ENCODE data around the gene PTPRD.

Gene PTPRD

DNA sequence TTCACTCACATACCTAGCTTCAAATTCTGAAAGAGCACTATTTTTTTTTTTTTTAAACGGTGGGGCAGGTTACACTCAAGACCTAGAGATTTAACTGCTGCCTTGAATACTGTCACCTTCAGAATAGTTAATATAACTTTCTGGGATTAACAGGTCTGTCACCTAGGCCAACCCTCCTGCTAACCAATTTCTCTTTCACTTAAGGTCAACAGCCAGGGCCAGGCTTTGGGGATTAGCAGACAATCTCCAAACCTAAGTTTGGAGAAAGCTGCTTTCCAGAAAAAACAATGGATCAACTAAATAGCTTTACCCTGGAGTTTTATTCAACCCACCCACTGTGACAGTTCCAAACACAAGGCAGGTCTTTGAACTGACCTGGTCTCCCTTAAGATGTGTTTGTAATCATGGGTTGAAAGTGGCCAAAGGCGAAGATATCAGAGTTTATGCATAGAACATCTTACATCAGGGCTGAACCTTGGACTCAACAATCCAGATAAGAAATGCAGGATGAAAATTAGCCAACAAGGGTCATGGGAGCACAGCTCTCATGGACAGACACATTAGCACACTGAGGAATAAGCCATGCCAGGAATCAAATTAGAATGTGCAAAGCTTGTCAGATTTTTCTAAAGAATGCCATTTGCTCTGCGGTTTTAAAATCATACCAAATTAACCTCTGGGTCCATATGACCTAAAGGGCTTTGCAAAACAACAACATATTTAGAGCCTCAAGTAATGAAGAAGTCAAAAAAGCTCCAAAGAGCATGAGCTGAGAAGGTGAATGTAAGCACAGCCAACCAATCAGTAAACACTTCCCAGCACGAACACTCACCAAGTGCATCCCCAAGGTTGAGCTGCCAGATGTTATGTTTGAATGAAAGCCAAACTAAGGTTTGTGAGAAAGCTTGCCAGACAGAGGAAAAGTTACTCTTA lies 2274.7 kb downstream of the PTPRD start:
- no peak for DNase-seq

DNA sequence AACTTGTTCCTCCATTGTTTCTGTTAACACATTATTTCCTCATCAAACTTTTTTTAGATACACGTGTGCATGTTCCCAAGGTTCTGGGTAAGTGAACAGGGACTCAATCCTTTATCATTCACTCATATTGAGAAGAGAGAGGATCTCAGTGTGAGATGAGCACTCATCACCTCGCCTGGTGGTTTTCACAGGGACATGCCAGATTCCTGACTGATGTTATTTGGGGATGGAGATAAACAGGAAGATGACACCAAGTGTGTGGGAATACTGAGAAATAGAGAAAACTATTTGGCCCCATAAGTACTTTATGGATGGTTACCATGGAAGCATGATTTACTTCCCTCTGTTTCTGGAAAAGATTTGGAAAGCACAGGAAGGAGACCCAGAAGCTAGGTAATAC lies 2279.9 kb downstream of the PTPRD start:
- DNase-seq, result no peak

DNA sequence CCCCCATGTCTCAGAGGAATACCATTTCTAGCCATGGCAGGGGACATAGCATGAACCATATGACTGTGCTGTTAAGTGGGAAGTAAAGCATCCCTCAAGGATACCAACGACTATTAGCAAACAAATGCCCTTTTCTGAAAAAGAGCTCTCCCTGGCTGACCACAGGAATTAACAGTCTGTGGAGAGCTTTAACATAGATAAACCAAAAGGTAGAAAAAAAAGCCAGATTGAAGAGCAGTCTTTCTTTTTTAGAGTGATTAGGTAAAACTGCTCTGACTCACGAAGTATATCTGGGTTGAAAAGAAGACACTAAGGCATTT lies 2280.5 kb downstream of the PTPRD start:
- no peak for DNase-seq

DNA sequence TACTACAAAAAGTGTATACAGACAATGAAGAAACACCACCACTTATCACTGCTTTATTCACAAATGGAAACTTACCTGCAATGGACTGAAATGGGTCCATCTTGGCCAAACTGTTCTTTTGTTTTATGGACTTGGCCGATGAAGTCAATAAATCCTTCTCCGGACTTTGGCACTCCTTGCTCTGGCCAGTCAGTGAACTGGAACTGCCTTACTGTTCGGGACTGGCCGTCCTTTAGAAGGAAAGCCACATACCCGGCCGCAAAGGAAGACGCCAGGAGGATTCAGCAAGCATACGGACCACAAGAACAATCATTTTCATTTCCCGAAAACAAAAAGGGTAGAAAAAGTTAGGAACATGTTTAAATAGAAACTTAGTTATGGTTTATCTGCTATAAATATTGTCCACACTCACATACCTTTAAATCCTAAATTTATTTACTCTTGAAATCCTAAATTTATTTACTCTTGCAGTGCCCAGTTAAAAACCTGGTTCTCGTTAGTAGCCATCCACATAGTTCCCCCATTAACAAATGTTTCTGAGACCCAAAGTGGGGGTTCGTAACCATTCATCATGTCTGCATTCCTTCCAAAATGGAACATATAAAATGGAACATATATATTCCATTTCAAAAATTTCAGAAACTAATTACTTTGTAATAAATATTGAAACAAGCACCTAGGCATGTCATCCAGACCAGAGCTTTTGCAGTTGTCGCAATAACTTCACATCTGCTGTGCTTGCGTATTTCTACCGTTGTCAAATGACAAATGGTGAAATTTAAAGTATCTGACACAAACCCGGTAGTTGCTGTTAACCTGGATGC lies 2281.1 kb downstream of the PTPRD start:
- DNase-seq, result no peak

DNA sequence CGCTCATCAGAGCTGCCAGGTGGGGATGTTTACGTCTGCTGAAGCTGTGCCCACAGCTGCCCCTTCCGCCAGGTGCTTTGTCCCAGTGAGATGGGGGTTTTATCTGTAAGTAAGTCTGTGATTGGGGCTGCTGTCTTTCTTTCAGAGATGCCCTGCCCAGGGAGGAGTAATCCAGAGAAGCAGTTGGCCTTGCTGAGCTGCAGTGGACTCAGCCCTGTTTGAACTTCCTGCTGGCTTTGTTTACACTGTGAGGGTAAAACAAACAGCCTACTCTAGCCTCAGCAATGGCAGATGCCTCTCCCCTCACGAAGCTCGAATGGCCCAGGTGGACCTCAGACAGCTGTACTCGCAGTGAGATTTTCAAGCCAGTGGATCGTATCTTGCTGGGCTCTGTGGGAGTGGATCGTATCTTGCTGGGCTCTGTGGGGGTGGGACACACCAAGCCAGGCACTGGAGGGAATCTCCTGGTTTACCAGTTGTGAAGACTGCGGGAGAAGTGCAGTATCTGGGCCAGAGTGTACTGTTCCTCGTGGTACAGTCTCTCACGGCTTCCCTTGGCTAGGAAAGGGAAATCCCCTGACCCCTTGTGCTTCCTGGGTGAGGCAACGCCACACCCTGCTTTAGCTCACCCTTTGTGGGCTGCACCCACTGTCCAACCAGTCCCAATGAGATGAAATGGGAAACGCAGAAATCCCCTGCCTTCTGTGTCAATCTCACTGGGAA lies 2283.1 kb downstream of the PTPRD start:
- peak; percentile 98 for DNase-seq

DNA sequence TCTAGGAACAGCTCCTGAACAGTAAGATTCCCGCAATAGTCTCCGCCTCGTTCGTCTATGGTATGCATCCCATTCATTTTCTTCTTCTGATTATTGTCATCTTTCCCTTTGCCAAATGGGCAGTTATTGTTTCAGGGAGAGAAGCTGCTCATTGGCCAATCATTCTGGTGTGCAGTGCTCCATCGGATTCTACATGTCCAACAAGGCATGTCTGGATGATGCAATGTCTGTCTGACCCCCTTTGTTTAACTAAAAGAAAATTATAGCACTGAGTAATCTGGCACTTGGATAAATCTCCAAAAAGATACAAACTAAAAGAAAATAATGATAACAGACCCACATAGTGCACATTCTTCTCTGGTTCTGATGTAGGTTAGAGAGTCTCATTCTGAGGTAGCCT lies 2297.6 kb downstream of the PTPRD start:
- no peak for DNase-seq

DNA sequence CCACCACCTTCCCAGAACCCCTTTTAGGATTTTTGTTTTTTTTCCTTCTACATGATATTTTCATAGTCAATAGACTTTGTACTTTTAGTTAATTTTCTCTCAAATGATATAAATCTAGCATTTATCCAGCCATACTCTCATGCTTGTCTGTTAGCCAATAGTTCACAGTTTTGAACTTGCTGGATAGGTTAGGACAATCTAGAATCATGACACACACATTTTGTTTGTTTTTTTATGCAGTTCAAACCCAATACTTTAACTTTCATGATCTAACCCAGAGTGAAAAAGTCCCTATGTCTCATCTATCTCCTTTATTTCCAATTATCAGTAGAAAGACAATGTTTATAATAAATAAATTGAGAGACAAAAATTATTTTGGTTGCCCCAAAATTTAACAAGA lies 2303.5 kb downstream of the PTPRD start:
- no peak for DNase-seq

DNA sequence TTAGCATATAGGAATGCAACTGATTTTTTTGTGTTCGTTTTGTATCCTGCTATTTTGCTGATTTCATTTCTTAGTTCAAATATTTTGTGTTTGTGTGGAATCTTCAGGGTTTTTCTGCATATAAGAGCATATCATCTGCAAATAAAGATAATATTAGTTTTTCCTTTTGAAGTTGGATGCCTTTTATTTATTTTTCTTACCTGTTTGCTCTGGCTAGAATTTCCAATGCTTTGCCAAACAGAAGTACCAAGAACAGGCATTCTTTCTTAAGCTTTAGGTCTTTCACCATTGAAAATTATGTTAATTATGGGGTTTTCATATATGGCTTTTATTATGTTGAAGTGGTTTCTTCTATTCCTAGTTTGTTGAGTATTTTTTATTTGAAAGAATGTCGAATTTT lies 2308.1 kb downstream of the PTPRD start:
- DNase-seq, result no peak

DNA sequence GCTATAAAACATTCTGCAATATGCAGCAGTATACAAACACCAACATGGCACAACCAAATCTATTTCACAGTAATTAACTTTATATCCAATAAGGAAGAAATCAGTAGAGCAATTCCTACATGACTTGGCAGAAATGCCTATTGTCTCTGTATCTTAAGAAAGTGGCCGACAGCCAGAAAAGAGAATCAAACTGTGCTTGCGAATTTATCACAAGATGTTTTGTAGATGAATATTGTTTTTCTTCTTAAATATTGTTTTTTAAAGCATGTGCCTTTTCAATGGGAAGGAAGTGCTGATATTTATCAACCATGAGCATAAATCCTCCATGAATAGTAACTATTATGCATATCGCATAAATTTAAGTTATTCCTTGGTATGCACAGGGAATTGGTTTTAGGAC lies 2311.5 kb downstream of the PTPRD start:
- no peak for DNase-seq

DNA sequence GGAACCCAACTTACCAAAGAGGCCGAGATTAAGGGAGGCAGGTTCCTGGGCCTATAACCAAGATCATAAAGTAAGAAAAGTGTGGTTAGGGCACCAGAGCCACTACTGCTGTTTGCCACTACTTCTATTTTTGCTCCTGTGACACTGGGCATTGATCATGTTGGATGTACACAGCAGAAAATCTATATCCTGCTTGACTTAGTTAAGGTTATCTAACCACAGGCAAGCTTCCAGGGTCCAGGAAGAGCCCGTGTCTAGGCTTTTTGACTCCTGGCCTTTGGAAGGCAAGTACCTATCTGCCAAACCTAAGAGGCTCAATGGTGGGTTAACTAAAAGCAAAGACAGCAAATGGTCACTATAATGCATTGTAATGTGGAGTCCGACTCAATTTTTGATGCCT lies 2315.8 kb downstream of the PTPRD start:
- no peak for DNase-seq

DNA sequence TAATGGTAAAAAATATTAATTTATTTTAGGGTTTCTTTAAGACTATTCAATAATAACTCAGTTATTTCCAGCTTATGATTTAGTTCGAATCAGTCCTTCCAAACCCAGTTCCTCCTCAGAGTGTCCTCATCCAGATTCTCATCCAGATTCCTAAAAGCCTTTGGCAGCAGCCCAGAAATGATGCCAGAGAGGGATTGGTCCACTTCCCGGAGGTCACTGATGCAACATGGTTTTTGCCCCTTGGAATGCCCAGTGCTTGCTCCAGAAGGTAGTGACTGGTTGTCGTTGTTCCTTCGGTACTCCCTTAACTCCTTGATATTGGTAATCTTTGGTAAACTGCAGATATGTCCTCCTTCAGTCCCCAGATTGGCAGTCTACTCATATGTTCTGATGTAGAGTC lies 2320.1 kb downstream of the PTPRD start:
- DNase-seq, result no peak

DNA sequence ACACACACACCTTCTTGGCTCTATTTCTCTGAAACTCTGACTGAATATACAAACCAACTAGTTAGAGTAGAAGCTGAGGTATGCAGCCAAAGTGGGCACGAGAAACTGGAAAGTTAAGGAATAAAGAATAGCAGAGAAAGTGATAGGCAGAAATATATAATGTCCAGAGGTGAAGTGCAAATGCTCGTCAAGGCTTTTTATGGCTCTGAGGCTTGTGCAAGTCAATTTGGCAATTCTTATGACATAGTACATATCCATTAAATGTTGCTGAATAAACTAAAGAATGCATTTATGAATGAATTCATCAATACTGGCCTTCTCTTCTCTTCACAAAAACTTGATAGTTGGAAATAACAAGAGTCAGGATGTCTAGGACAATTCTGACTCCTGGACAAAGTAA lies 2323.1 kb downstream of the PTPRD start:
- DNase-seq, result no peak

DNA sequence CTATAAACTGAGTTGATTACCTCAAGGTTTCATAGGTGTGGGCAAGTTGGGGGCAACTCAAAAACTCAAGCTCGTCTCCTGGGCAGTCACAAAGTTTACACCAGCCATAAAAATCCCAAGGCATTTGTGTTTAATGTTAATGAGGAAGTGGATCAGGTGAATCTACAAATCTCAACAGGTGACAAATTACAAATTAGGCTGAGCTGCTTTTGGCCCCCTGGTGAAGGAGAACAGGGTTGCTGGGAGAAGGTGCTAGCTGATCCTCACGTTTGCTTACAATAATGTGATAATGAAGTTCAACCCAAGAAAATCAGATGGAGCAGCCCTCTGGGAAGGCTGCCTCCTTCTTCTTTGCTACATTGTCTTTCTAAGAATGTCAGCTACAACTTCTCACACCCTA lies 2324.8 kb downstream of the PTPRD start:
- no peak for DNase-seq

DNA sequence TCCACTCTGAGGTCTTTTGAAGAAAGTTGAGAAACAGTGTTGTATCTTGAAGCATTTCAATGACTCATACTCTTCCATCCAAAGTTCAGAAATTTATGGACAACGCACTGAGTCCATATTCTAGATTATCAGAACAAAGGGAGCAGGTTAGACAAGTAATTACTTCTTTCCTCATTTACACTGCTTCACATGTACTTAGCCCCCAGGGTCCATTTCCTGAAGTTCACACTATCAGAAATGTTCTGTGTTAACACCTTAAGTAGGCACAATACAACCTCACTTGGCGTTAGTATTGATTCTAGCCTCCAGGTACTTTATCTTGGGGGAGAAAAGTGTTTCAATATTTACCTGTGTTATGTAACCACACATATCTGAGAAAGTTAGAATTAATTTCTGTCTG lies 2325.3 kb downstream of the PTPRD start:
- no peak for DNase-seq

DNA sequence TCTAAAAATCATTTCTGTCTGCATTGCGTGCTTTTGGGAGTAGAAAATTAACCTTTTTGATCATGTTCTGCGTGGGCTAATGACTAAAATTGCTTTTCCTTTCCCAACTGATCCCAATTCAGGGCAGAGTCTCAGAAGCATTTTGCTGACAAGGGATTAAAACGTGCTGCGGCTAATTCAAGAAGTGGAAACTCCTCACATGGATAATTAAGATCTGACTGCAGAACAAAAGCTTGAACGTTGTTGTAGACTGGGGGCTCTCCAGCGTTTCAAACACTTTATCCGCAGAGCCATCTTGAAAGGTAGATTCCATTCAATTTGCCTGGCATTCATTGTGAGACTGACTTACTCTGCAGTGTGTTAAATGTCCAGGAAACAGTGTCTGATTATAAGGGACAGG lies 2327.9 kb downstream of the PTPRD start:
- no peak for DNase-seq

DNA sequence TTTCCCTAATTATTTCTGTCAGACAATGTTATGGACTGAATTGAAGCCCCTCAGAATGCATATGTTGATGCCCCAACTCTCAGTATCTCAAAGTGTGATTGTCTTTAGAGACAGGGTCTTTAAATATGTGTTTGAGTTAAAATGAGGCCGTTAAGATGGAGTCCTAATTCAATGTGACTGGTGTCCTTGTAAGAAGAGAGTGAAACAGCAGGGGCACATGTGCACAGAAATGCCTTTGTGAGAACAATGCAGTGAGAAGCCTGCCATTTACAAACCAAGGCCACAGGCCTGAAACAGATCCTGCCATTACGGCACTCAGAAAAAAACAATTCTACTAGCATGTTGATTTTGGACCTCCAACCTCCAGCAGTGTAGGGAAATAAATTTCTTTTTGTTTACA lies 2330.3 kb downstream of the PTPRD start:
- DNase-seq, result no peak

DNA sequence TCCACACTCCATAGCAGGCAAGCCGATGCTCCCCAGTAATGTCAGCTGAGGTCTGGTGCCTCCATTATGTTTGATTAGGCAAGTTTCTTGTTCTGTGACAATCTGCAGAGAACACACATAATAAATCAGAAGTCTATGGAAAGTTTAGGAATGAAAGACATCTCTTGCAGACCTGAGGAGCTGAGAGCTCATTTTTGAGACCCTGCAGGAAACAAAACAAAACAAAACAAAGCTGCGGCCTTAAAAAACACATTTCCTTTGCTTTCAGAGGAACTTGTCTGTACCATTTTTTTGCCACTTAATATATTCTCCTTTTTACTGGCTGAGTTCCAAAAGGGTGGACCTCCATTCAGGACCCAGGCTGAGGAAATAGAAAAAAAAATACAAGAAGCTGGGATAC lies 2332.0 kb downstream of the PTPRD start:
- DNase-seq, result no peak

DNA sequence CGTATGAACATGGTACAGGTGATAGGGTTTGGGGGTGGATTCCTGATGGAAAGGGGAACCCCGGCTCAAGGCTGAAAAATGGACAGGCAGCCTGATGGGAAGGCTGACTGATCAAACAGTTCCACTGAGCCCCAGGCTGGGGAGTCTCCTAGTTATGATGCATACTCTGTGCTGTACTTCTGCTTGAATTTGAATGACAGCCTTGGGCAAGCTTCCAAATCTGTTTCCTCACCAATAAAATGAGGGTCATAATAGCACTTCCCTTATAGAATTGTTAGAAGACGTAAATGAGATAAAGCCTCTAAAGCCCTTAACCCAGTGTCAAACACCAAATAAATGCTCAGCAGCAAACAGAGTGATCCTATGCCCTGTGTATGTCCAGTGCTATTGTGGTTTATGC lies 2334.8 kb downstream of the PTPRD start:
- no peak for DNase-seq

DNA sequence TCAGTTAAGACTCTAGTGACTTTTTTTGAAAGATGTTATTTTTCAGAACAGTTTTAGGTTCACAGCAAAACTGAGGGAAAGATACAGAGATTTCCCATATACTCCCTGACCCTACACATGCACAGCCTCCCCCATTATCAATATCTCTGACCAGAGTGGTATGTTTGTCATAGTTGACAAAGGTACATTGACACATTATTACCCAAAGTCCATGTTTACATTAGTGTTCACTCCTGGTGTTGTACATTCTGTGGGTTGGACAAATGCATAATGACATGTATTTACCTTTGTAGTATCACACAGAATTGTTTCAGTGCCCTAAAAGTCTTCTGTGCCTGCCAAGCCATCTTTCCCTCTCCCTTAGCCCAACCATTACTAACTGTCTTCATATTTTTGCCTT lies 2342.6 kb downstream of the PTPRD start:
- peak; percentile 3 for DNase-seq

DNA sequence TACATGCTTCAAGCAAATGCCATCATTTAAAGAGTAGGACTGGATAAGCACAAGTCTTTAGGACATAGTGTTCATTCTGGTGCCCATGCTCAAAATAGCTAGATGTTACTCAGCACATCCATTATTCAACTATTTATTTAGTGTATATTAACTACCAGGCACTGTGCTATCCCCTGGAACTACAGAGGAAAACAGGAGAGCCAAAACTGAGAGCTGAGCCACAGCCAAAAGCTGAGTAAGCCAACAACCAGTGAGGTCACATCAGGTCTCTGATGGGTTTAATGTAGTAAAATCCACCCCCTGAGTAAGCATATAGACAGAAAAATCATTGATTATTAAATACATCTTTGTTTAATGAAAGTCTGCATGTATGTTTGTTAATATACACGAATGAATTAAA lies 2343.9 kb downstream of the PTPRD start:
- no peak for DNase-seq

DNA sequence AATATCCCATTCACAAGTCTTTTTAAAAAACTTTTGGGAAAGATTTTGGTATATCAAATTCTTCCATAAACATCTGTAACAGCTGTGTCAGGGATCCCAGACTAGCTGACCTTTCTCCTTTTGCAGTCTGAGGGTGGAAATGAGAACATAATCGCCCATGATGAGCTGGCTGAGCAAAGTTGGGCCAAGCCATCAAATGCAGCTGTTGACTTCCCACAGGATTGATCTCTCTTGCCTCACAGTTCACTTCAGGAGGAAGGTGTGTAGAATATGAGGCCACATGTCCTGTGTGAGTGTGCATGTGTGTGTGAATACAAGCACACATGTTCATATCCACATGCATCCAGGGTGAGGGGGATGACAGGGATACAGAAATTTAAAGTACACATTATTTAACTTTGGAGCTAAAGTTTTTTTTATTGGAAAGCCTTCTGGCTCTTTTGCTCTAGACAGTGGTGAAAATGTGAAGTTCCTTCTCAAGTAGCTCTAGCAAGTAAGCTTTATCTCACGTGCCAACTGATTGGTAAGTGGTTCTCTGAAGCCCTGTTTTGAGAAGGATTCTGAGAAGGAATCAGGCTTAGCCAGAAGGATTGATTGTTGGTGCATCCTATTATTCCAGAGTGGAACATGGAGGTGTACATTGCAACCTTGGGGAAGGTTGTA lies 2344.5 kb downstream of the PTPRD start:
- no peak for DNase-seq

DNA sequence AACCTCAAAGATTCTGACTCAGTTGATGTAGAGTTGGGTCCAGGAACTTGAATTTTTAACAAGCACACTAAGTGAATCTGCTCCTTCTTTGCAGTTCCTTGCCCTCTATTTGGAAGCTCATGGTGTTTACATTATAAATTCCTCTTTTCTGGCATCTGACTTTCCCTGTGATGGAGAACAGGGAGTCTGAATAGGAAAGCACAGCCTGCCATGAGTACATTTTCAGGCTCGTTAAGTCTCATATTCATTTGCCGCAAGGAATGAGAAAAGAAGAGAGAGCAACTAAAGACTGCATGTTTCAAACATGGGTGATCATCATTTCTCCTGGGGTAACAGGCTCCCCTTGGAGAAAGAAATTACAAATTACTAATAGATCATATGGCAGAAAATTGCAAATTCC lies 2345.2 kb downstream of the PTPRD start:
- DNase-seq, result no peak

DNA sequence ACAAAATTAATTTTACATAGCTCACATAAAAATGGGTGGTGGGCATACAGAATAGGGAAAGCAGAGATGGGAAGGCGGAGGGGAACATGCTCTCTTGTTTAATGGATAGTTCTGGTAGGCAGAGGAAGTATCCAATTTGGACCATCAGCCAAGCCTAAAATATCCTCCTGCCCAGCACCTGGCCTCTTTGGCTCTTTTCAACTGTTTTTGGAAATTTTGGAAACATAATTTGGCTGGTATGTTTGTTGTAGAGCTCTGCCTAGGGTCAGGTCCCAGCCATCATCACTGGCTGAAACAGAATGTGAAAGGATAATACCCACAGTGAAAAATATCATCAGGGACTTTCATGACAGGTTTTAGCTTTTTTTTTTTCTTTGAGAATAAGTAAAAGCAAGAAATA lies 2345.9 kb downstream of the PTPRD start:
- no peak for DNase-seq
